Right renal pelvis (tissue), 4 donors: ENCODE measurements around the gene ZNF521. TPM values are rescaled to one million over a fixed set of nuclear protein-coding genes. Genes with fewer than 3 reads are reported as not detected.

ENCODE experiments used
- DNase-seq, 4 donors: peaks; one replicate each; pipeline ENCODE4 v3.0.0-alpha.2; 2013; ENCODE audit warnings: low read depth in 4 of 4, low spot score in 3 of 4, missing footprints in 1 of 4
- polyA plus RNA-seq, 4 donors: library from polyadenylated mRNA; unstranded; fragments of 120-200 nt; gene quantifications; one replicate each; pipeline ENCODE4 v1.2.1, GENCODE V29; 2013; ENCODE audit not compliant: insufficient read length in 4 of 4

Gene ZNF521
- polyA plus RNA-seq, 4 donors: 35.6 to 41.2 (median 38.4) TPM

- no peak for DNase-seq
Observed at GRCh38 chr18:25175558-25176517, 176.1 kb downstream of the ZNF521 start.

GRCh38 chr18:25174324-25174723 lies 177.6 kb downstream of the ZNF521 start:
- no peak for DNase-seq

GRCh38 chr18:25171334-25171733 lies 180.6 kb downstream of the ZNF521 start:
- no peak for DNase-seq

- no peak for DNase-seq
Observed at GRCh38 chr18:25170402-25170801, 181.6 kb downstream of the ZNF521 start.

GRCh38 chr18:25169701-25170100 lies 182.3 kb downstream of the ZNF521 start:
- no peak for DNase-seq

GRCh38 chr18:25167612-25168410 lies 184.2 kb downstream of the ZNF521 start:
- peak in 1 of 4 donors; percentile 26 for DNase-seq

- no peak for DNase-seq
Observed at GRCh38 chr18:25166113-25166512, 185.9 kb downstream of the ZNF521 start.

GRCh38 chr18:25164848-25165811 lies 186.8 kb downstream of the ZNF521 start:
- peak; percentile 20 to 60 (median 42) for DNase-seq

GRCh38 chr18:25164211-25164847 lies 187.6 kb downstream of the ZNF521 start:
- DNase-seq: no peak

GRCh38 chr18:25153426-25153825 lies 198.5 kb downstream of the ZNF521 start:
- no peak for DNase-seq

- no peak for DNase-seq
Observed at GRCh38 chr18:25147877-25148488, 204.0 kb downstream of the ZNF521 start.

- no peak for DNase-seq
Observed at GRCh38 chr18:25146512-25146910, 205.5 kb downstream of the ZNF521 start.

GRCh38 chr18:25145731-25146511 lies 206.0 kb downstream of the ZNF521 start:
- DNase-seq: no peak

GRCh38 chr18:25144820-25145219 lies 207.1 kb downstream of the ZNF521 start:
- DNase-seq: no peak

GRCh38 chr18:25141886-25142285 lies 210.1 kb downstream of the ZNF521 start:
- no peak for DNase-seq

- no peak for DNase-seq
Observed at GRCh38 chr18:25141399-25141798, 210.6 kb downstream of the ZNF521 start.

GRCh38 chr18:25140962-25141308 lies 211.0 kb downstream of the ZNF521 start:
- no peak for DNase-seq

- no peak for DNase-seq
Observed at GRCh38 chr18:25140124-25140961, 211.6 kb downstream of the ZNF521 start.
